CD4-positive, alpha-beta T cell treated with Interleukin-2 at 100 ng/mL for 4 hours (primary cell): Measurements from ENCODE around the gene OTUD5.
A peak's percentile ranks its signal among the peaks of the same experiment; 100 is the strongest.

Experiments used
- DNase-seq: peaks from one replicate; pipeline ENCODE4 v3.0.0-alpha.2; 2020; ENCODE audit warnings: low spot score

Gene OTUD5

GRCh38 chrX:48937054-48937907, 20.1 kb downstream of the OTUD5 start:
- peak; percentile 91 for DNase-seq

- DNase-seq, result no peak
These were observed 20.9 kb downstream of the OTUD5 start for GRCh38 chrX:48936429-48937053.

- no peak for DNase-seq
These were observed 22.1 kb downstream of the OTUD5 start for GRCh38 chrX:48935301-48935670.

- peak; percentile 67 for DNase-seq
These were observed 22.7 kb downstream of the OTUD5 start for GRCh38 chrX:48934581-48935300.

- DNase-seq, result no peak
These were observed 23.6 kb downstream of the OTUD5 start for GRCh38 chrX:48933757-48934156.

GRCh38 chrX:48927736-48928382, 29.5 kb downstream of the OTUD5 start:
- DNase-seq, result no peak

- DNase-seq, result no peak
These were observed 30.3 kb downstream of the OTUD5 start for GRCh38 chrX:48927123-48927522.

- DNase-seq, result no peak
These were observed 33.1 kb downstream of the OTUD5 start for GRCh38 chrX:48924270-48924669.

- no peak for DNase-seq
These were observed 33.6 kb downstream of the OTUD5 start for GRCh38 chrX:48923771-48924170.

- no peak for DNase-seq
These were observed 36.7 kb downstream of the OTUD5 start for GRCh38 chrX:48920718-48921104.

GRCh38 chrX:48919947-48920717, 37.3 kb downstream of the OTUD5 start:
- DNase-seq, result peak; percentile 57

GRCh38 chrX:48919360-48919841, 38.0 kb downstream of the OTUD5 start:
- DNase-seq, result no peak

- peak; percentile 95 for DNase-seq
These were observed 38.6 kb downstream of the OTUD5 start, which contains the start of gene PIM2 for GRCh38 chrX:48918643-48919340. Gene PIM2 (minus strand): TSS chrX:48919024. CDS start chrX:48918834, 190 bp downstream.

GRCh38 chrX:48918301-48918642, 39.1 kb downstream of the OTUD5 start:
- DNase-seq, result no peak

GRCh38 chrX:48917139-48918001, 40.0 kb downstream of the OTUD5 start:
- DNase-seq, result peak; percentile 93

GRCh38 chrX:48914593-48915493, 42.6 kb downstream of the OTUD5 start:
- DNase-seq, result no peak

- no peak for DNase-seq
These were observed 43.6 kb downstream of the OTUD5 start for GRCh38 chrX:48913605-48914366.
